Raji (cell line): Measurements from ENCODE around the gene SEMA3A.

Experiments
- POLR2A ChIP-seq: IDR thresholded peaks from 2 replicates; pipeline ENCODE4 v1.6.1; 2011; ENCODE audit warnings: low read depth, low read length, control low read depth; ENCODE audit not compliant: insufficient read depth

The SEMA3A gene

DNA sequence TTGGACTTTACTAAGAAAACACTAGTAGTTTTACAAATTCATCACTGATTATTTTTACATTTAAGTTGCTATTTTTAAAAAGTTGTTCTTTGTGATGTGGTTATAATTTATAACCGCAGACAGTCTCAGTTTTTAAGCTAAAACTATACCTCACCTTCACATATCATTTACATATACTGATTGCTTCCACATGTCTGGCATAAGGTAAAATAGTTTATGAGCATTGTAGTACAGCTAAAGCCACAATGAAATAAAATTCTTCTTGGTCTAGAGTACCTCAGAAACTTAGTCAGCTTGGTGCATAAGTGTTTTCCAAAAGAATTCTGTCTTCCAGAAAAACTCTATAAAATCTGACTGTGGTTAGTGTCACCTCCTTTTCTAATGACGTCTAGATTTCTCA, 13.0 kb downstream of the SEMA3A start:
- no peak for TF ChIP-seq POLR2A

DNA sequence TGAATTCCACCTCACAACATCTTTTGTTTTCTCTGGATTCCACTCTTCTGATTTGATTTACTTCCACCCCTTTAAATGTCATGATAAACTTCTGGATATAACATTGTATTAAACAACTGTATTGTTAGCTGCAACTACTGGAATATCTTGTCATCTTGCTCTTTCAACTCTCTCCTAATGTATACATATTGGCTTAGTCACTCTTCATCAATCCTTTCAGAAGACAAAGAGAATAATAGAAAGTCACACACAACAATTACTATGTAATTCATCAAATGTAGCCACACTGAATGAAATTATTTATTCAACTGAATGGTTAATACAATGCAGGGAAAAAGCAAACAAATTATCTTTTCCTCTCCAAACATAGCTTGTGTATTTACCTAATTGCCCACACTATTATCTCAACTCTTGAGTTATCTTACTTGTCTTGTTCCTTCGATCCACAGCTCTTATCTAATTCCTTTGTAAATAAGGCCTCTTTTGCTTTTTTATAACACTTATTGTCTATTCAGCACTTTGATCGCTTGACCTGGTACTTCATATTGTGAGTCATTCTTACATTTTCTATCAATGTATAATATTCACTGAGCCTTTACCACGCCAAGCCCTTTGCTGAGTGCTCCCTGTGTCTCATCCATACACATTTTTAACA, 16.7 kb downstream of the SEMA3A start:
- TF ChIP-seq POLR2A, result no peak

DNA sequence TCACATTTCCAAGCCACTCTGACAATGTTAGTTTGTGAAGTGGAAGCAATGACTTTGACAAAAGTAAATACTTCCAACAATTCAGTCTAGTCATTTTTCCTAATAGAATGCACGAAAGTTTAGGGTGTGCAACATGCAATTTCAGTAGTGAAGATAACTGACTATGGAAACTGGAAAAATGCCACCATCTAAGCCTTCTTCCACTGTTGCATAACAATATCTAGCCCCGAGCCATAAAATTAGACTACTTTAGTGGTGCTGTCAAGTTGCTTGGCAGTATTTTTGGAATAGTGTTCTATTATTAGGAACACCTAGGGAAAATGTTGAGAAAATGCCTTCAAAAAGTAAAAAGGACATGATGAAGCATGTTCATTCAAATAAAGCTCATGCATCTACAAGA, 17.9 kb downstream of the SEMA3A start:
- TF ChIP-seq POLR2A, result no peak

DNA sequence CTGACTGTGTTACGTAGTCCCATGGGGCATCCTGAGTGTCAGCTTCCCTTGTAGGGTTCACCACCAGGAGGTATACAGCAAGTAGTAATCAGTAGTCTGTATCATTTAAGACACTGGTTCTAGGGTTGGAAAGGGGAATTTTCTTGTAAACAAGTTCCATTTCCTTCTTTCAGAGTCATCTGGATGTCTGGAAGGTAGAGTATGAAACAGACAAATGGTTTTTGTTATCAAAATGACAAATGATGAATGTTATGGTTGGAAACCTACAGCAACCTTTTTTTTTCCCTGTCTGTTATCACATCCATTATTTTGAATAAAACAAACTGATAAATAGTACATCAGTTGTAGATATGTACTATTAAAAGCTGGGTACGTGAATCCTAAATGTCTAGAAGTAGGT, 19.1 kb downstream of the SEMA3A start:
- TF ChIP-seq POLR2A, result no peak

DNA sequence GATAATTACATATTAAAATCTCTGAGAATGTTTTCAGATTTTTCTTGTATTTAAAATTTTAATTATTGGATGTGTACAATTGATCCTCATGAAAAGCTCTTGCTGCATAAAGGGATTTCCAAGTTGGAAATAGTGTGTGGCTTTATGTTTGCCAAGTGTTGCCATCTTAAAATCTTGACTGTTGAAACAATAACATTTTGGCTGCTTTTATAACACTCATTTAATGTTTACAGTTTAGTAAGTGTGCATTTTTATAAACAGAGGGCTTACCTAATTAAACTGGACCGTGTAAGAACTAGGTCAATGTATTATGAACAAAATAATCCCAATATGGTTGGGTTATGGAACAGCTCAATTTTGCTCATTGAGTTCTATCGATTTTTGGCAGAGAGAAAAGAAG, 23.9 kb downstream of the SEMA3A start:
- no peak for TF ChIP-seq POLR2A

DNA sequence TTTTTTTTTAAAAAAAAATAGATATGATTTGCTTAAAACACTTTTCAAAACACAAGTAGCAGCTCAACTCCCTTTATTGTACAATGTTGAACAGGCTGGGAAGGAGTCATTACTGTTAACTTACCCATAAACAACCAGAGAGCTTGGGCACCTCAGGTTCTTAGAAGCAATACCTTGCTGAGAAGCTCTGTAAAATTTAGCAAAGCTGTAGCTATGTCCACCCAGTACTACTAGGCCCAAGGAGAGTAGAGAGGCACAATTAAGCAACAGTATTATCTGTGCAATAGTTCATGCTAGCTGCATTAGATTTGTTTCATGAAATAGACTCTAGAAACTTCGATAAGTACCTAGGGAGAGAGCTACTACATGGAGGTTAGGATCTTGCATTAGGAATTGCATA, 32.0 kb downstream of the SEMA3A start:
- no peak for TF ChIP-seq POLR2A

DNA sequence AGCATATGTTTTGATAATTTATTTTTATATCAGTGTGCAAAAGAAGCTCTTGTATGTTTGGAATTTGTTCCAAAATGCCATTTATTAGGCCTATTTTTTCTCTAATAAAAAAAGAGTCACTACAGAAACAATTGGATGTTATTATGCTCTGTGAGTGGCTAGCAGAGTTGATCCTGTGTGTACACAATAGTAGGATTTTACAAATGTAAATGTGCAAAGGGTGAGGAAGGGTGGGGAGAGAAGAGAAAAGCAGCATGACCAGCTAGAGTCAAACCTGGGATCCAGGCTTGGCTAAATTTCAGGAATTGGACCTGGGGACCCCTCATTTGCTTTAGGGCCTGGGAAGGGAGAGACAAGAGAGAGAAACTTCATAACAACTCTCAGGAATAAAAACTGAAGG, 32.5 kb downstream of the SEMA3A start:
- TF ChIP-seq POLR2A, result no peak

DNA sequence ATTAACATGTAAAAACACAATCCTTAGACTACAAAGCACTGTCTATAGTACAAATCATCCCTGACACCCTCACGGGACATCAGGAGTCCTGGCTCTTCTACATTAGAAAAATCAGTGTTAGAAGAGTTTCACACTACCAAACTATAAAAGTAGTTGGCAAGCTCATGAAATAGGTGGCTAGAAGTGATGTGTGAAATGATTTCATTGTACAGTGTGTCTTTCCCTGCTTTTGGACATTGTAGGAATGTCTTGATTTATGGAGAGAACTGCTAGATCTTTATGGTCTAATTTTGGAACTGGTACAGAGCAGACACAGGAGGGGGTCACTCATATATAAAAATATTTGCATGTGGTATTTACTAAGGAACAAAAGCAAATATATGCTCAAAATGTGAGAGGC, 33.2 kb downstream of the SEMA3A start:
- no peak for TF ChIP-seq POLR2A

DNA sequence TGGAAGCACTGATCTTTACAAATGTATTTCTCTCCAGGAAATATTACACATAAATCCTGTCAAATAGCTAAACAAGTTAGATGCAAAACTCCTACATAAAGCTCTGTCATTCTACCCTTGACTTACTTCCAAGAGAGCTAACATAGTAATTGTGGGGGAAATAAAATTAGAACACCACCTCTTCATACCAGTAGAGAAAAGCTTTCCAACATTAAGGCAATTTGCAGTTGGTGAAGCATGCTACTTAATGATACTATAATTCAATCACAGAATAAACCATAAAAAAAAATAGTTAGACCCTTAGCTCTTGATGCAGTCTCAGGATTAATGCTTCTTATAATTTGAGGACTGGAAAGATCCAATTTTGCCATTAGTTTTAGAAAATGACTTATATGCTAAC, 35.2 kb downstream of the SEMA3A start:
- TF ChIP-seq POLR2A, result no peak

DNA sequence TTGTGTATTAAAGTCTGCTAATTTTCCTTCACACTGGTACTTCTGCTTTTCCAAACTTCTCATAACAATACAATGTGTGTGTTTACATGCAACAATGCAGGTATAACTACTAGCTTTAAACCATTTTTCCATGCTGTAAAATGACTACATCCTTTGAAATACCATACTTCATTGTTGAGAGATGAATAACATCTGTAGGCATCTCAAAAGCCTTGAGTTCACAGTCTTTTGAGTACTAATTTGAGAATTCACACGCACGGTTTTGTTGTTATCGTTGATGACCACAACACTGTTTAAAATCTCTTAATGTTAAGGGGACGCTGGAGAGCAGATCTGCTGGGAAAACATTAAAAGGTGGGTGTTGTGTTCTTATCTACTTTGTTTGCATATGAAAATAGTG, 37.4 kb downstream of the SEMA3A start:
- no peak for TF ChIP-seq POLR2A

DNA sequence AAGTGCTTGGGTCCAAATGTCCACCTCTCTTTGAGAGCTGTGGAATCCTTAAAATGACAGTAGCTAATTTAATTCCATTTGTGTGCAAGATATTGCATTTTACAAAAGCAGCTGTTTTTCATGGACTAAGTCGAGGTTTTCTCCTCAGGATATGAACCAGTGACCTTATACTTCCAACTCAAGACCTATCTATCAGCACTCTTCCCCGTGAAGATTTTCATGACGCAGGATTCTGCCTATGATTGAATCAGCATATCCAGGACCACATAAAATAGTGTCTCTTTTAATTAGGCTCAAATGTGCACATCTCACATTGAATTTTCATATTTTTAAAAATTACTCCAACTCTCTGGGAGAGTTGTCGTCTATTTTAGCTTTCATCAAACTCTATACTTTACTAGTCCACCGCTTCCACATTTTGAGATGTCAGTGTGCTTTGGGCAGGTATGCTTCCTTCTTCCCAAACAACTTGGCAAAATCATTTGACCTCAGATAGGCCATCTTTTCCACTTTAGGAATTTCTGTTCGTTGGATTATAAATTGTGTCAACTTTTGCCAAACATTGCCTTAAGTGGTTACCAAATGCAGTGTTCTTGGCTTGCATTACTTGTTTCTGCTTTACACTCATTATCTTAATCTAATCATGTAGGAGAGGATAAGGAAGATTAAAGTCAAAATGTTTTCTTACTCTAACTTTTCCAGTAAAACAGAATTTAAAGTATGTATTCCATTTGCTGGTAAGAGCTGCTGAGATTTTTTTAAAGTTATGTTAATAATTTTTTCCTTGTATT, 39.4 kb downstream of the SEMA3A start:
- TF ChIP-seq POLR2A, result no peak

DNA sequence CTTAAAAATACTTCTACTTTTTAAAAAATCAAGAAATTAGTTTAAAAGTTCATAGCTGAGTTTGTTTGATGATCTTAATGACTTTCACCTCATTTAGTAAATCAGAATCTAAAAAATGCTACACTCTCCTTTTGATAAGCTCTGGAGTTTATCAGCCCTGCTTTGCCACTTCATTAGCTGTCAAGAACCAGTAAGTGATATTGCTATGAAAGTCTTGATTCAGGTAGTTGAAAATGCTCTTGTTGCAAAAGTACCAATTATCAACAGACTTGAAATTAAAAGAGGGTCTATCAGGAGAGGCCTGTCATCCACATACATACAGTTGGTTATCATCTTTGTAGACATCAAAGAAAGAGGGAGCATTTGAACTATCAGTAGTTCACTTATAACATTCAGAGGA, 41.6 kb downstream of the SEMA3A start:
- no peak for TF ChIP-seq POLR2A

DNA sequence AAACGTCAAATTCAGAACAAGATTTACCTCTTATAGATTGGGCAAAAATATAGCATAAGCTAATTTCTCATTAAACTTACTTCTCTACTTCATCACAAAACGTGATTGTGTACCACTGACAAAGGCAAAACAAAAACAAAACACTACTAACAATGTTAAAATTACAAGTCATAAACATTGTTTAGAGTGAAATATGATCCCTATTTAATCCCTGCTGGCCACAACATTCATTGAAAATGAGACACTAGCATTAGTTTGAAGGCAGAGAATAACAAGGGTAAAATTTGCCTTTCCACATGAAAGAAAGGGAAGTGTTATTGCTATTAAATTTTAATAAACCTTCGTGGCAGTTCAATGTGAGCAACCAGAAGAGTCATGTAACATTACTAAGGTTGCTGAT, 45.0 kb downstream of the SEMA3A start:
- no peak for TF ChIP-seq POLR2A

DNA sequence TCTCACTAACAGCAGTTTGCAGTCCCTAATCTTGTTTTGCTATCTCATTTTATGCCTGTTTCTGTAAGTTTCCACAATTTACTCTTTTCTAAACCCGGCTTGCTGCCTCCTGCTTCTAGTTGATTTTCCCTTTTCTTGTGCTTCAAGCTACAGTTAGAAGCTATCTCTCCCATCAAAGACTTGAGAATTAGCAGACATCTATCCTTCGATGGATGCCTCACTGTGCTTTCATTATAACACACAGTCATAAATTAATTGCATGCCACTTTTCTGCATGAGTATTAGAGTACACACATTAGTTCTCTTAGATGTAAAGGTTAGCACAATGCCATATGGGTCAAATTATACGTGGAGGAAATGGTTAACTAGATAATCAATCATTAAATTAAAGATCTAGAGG, 48.7 kb downstream of the SEMA3A start:
- no peak for TF ChIP-seq POLR2A

DNA sequence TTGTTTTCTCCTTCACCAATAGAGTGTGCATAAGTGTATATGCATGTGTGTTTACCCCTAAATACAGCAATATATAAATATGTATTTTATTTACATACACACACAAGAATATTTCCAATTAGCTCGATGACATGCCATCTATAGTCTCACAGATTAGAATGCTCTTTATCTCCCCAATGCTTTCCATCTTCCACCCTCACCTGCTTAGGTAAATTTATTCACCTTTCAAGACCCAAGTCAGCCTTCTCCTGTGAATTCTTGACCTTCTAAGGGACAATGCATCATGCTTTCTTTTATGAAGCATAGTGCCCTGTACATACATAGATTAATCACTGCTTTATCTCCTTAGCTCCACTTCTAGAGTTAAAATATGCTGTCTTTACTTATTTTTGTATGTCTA, 49.7 kb downstream of the SEMA3A start:
- no peak for TF ChIP-seq POLR2A

DNA sequence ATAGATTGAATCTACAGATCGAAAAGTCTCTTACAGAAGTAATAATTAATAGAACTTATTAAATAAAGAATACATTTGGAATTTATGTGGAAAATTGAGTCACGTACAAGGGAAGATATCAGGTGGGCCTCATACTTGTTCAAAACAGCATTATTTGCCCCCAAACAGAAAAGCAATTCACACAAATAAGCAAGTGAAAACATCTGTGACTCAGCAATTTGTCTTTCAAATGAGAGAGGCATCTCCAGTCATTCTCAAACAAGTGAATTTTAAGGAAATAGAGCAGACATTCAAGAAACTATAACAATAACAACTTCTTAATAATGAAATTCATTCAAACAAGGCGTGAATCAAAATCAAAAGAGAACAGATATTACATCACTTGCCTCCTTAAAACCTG, 50.1 kb downstream of the SEMA3A start:
- no peak for TF ChIP-seq POLR2A

DNA sequence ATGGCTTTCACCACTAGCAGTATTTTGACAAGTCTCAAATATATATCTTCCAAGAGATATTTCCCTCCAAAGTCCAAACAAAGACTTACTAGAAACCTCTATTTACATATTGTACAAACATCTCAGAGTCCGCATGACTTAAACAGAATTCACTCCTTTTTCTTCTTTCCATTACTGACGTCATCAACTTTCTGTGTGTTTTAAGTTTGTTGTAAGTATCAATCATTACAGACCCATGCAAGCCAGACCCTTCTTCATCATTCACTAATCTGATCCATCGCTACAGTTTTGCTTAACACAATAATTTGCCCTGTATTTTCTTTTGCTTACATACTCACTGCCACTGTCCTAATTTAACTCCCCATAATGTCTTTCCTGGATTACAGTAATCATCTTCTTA, 51.9 kb downstream of the SEMA3A start:
- TF ChIP-seq POLR2A, result no peak
